Calu3 (cell line): ENCODE data around the gene BCAS3. TPM values are rescaled to one million over a fixed set of nuclear protein-coding genes. Genes with fewer than 3 reads are reported as not detected.

Experiments used
- BruUV-seq: library from RNA; stranded (reverse); fragments of 400-500 nt; replicated peaks from 2 replicates; lab custom pipeline; 2021; lab: Mats Ljungman, UMichigan
- CTCF ChIA-PET: fragments of 300-600 bp; sonication (Branson Sonifier 250); formaldehyde crosslinking; loops from one replicate; lab custom pipeline; 2022; ENCODE audit warnings: antibody characterized with exemption; lab: Charles Lee
- DNase-seq: peaks from one replicate; pipeline ENCODE4 v3.0.0; 2022
- H3K27ac Mint-ChIP-seq: one replicate; pipeline ENCODE4 v1.8.0; 2022; ENCODE audit warnings: mixed read lengths; ENCODE audit not compliant: unreplicated experiment
- H3K27me3 Mint-ChIP-seq: one replicate; pipeline ENCODE4 v1.8.0; 2022; ENCODE audit warnings: mixed read lengths; ENCODE audit not compliant: unreplicated experiment
- H3K36me3 Mint-ChIP-seq: one replicate; pipeline ENCODE4 v1.8.0; 2022; ENCODE audit warnings: mild to moderate bottlenecking, moderate library complexity, mixed read lengths; ENCODE audit not compliant: insufficient read depth, unreplicated experiment
- H3K4me1 Mint-ChIP-seq: one replicate; pipeline ENCODE4 v1.8.0; 2022; ENCODE audit warnings: mild to moderate bottlenecking, low read depth, mixed read lengths; ENCODE audit not compliant: unreplicated experiment
- H3K4me3 Mint-ChIP-seq: one replicate; pipeline ENCODE4 v1.8.0; 2022; ENCODE audit warnings: mild to moderate bottlenecking, low read depth, moderate library complexity, mixed read lengths; ENCODE audit not compliant: unreplicated experiment
- H3K9me3 Mint-ChIP-seq: one replicate; pipeline ENCODE4 v1.8.0; 2022; ENCODE audit warnings: low read depth, mixed read lengths; ENCODE audit not compliant: unreplicated experiment
- intact Hi-C: fragments of 100-400 bp; cut with micrococcal nuclease; formaldehyde crosslinking; loops from one replicate; pipeline ENCODE4 v1.10.0; 2022; ENCODE audit not compliant: unreplicated experiment
- total RNA-seq: library from RNA; stranded (reverse); gene quantifications from 2 replicates; pipeline ENCODE4 v1.2.3, GENCODE V29; 2022
- TF ChIP-seq, protein P1 (sequence below): fragments of 200-600 bp; IDR thresholded peaks from one replicate; pipeline ENCODE4 v1.8.0; 2022; ENCODE audit warnings: antibody characterized with exemption; ENCODE audit not compliant: unreplicated experiment

Gene BCAS3
- total RNA-seq, 1 experiment from 2014 or later, result 10.9 TPM

DNA sequence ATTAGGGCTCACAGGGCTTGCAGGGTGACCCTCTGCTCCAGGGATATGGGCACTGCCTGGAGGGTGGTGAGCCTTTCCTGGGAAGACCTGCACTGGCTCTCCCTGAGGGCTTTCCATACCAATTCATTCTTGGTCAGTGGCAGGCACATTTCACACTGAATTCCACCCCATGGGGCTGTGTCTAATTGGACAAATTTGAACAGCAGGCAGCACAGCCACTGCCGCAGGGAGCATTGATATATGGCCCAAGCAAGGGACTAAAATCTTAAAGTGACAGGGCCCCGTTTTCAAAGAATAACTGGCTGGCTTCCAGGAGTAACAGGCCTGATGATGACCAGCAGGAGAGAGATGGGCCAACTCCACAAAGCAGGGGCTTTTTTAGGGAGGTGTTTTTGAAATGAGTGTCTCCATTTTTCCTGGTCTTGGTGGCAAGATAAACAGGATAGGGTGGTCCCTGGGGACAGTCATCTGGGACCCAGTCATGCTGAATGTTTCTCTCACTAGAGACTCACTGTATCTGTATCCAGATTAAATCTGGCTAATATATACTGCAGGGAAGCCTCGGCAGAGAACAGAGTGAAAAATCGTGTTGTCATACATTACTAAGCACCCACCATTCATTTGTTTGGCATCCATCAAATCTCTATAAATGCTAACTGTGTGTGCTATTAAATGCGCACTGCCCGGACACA lies 647.9 kb downstream of the BCAS3 start:
- no peaks in the 10 kb centered on the region for H3K36me3 Mint-ChIP-seq
- H3K9me3 Mint-ChIP-seq, result no peaks in the 10 kb centered on the region
- no peaks in the 10 kb centered on the region for H3K4me1 Mint-ChIP-seq
- CTCF ChIA-PET, result no interaction called here
- BruUV-seq, result no TSS peak
- H3K27ac Mint-ChIP-seq, result no peak overlapping the region
- TF ChIP-seq, protein P1, sequence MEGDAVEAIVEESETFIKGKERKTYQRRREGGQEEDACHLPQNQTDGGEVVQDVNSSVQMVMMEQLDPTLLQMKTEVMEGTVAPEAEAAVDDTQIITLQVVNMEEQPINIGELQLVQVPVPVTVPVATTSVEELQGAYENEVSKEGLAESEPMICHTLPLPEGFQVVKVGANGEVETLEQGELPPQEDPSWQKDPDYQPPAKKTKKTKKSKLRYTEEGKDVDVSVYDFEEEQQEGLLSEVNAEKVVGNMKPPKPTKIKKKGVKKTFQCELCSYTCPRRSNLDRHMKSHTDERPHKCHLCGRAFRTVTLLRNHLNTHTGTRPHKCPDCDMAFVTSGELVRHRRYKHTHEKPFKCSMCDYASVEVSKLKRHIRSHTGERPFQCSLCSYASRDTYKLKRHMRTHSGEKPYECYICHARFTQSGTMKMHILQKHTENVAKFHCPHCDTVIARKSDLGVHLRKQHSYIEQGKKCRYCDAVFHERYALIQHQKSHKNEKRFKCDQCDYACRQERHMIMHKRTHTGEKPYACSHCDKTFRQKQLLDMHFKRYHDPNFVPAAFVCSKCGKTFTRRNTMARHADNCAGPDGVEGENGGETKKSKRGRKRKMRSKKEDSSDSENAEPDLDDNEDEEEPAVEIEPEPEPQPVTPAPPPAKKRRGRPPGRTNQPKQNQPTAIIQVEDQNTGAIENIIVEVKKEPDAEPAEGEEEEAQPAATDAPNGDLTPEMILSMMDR, result no peak
- DNase-seq, result no peak
- H3K27me3 Mint-ChIP-seq, result peaks cover 16% of the 10 kb centered on the region
- intact Hi-C loops, result no loop called here
- H3K4me3 Mint-ChIP-seq, result no peak overlapping the region

GRCh38 chr17:61326330-61326729 lies 648.7 kb downstream of the BCAS3 start:
- H3K4me3 Mint-ChIP-seq, result no peak overlapping the region
- H3K27ac Mint-ChIP-seq, result no peak overlapping the region
- CTCF ChIA-PET, result no interaction called here
- BruUV-seq, result no TSS peak
- no peaks in the 10 kb centered on the region for H3K36me3 Mint-ChIP-seq
- intact Hi-C loops, result no loop called here
- TF ChIP-seq, protein P1, result no peak
- no peak for DNase-seq
- H3K9me3 Mint-ChIP-seq, result no peaks in the 10 kb centered on the region
- H3K27me3 Mint-ChIP-seq, result peaks cover 16% of the 10 kb centered on the region
- H3K4me1 Mint-ChIP-seq, result no peaks in the 10 kb centered on the region

- no TSS peak for BruUV-seq
- H3K27ac Mint-ChIP-seq, result no peak overlapping the region
- no peaks in the 10 kb centered on the region for H3K9me3 Mint-ChIP-seq
- DNase-seq, result no peak
- peaks cover 1% of the 10 kb centered on the region for H3K27me3 Mint-ChIP-seq
- CTCF ChIA-PET, result interaction anchor here (0.6 kb wide), 1 partner anchor 993 kb away, joined by 4 read pairs; no protein-coding TSS in a partner anchor
- H3K36me3 Mint-ChIP-seq, result no peaks in the 10 kb centered on the region
- intact Hi-C loops, result no loop called here
- no peak overlapping the region for H3K4me3 Mint-ChIP-seq
- TF ChIP-seq, protein P1, result no peak
- no peaks in the 10 kb centered on the region for H3K4me1 Mint-ChIP-seq
Observed at GRCh38 chr17:61328351-61328750, 650.7 kb downstream of the BCAS3 start.

- BruUV-seq, result no TSS peak
- Mint-ChIP-seq H3K4me3 (no peak overlapping the region), H3K27ac (no peak overlapping the region), H3K27me3 (no peaks in the 10 kb centered on the region), H3K4me1 (no peaks in the 10 kb centered on the region), H3K36me3 (no peaks in the 10 kb centered on the region), H3K9me3 (no peaks in the 10 kb centered on the region)
- TF ChIP-seq, protein P1, result no peak
- intact Hi-C loops, result no loop called here
- CTCF ChIA-PET, result no interaction called here
- no peak for DNase-seq
Observed at GRCh38 chr17:61330174-61331150, 652.8 kb downstream of the BCAS3 start.
